ENCODE measurements around the gene RIPK1. TPM values are rescaled to one million over a fixed set of nuclear protein-coding genes. Genes with fewer than 3 reads are reported as not detected.

The RIPK1 gene
- total RNA-seq, 1 experiment from 2014 or later = 19.1 TPM

DNA sequence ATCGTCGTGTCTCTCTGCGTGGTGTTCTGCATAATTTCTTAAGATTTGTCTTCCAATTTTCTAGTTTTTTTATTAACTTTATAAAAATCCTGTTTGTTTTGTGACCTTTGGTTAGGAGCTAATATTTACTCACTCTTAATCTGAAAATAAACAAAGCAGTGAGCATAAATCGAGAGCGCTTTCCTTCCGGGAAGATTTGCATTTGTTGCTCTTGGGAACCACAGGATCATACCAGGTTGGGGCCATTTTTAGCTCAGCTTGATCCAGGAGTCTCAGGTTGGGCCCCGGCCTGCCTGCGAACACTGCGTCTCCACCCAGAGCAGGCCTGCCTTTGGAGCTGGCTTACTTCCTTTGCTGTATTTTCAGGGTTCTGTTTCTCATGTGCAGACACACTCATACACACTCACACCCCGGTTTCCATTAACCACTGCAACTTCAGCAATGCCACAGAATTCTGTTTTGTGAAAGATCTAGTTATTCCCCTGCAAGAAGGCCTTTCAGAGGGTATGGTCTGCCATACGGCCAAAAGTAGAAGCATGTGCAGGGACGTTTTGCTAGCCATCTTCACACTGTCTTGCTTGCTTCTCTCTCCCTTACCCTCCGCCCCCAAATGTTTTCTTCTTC is 67.5 kb downstream of the RIPK1 start:
- Histone ChIP-seq H3K4me2 (ENCODE audit: low read length) (no peak overlapping the region), H3K4me1 (ENCODE audit: control insufficient read depth in 1 of 2, insufficient read depth in 2 of 2, low read length in 2 of 2) (no peaks in the 10 kb centered on the region), H3K79me2 (ENCODE audit: insufficient read depth, low read length) (no peaks in the 10 kb centered on the region), H3K9me3 (ENCODE audit: control insufficient read depth in 1 of 2, insufficient read depth in 1 of 2, low read depth in 1 of 2, low read length in 2 of 2) (no peaks in the 10 kb centered on the region), H3K27me3 (ENCODE audit: insufficient read depth, low read length) (no peaks in the 10 kb centered on the region), H3K9me2 (ENCODE audit: insufficient read depth) (no peaks in the 10 kb centered on the region), H2AFZ (ENCODE audit: low read depth, low read length, poor library complexity, severe bottlenecking) (no peak overlapping the region), H3K36me3 (ENCODE audit: control insufficient read depth in 1 of 2, insufficient read depth in 2 of 2, low read length in 2 of 2) (peaks cover 0 to 16% of the 10 kb centered on the region in 2 experiments; a peak in 2 of 4 replicates), H3K27ac (ENCODE audit: low read depth, low read length) (no peak overlapping the region), H3K9ac (ENCODE audit: low read length) (no peak overlapping the region), H4K20me1 (ENCODE audit: insufficient read depth) (no peaks in the 10 kb centered on the region), H3K4me3 (replicated peaks in 1 of 2; ENCODE audit: low read depth in 1 of 2, low read length in 2 of 2) (no peak overlapping the region)
- ChIA-PET POLR2A (no interaction called here), RAD21 (ENCODE audit: low non-redundant PET in 1 of 2, low total read pairs in 2 of 2, uncharacterized antibody in 2 of 2, unreplicated experiment in 2 of 2) (no interaction called here), CTCF (no interaction called here)
- no peak for DNase-seq (ENCODE audit: low read depth, low spot score)
- intact Hi-C loops (cut with micrococcal nuclease) = no loop called here
- TF ChIP-seq POLR2A (IDR thresholded peaks at IDR 0.05; ENCODE audit: borderline replicate concordance, extremely low read depth, insufficient read depth, insufficient read length) (no peak), SIN3A (IDR thresholded peaks at IDR 0.05; ENCODE audit: low read depth) (no peak), ELF1 (IDR thresholded peaks at IDR 0.05; ENCODE audit: borderline replicate concordance, low read depth) (no peak)
- no peak for ATAC-seq
- BruUV-seq (replicated peaks) = no TSS peak

DNA sequence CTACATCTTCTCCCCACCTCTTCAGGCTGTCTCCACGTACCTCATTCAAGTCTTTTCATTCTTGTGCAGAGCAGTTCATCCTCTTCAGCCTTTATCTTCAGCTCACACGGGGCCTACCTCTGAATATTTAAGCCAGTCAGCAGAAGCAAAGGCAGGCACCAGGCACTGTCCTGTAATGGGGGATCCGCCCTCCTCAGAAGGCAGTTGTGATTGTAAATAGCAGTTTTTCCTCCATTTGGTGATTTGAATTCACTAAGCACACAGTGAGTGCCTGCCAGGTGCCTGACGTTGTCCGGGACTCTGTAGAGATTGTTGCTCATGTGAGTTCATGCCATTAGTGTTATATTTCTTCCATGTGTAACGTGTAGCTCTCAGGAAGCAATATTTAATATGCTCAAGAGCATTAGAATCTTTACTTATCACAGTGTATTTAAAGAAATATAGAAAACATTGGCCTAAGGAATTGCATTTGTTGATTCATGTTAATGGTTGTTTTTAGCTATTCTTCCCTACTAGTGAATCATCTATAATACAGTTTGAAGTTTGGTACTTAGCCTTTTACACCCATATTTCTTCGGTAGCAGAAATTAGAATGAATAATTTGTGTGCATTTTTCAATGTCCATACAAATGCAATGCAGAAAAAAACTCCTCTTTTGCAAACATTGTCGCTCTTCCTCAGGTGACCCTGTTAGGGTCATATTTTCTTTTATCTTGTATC is 68.2 kb downstream of the RIPK1 start:
- Histone ChIP-seq H3K36me3 (ENCODE audit: control insufficient read depth in 1 of 2, insufficient read depth in 2 of 2, low read length in 2 of 2) (peaks cover 0 to 13% of the 10 kb centered on the region in 2 experiments; a peak in 2 of 4 replicates), H3K9me3 (ENCODE audit: control insufficient read depth in 1 of 2, insufficient read depth in 1 of 2, low read depth in 1 of 2, low read length in 2 of 2) (no peaks in the 10 kb centered on the region), H3K4me3 (replicated peaks in 1 of 2; ENCODE audit: low read depth in 1 of 2, low read length in 2 of 2) (no peak overlapping the region), H2AFZ (ENCODE audit: low read depth, low read length, poor library complexity, severe bottlenecking) (no peak overlapping the region), H3K4me2 (ENCODE audit: low read length) (no peak overlapping the region), H3K9ac (ENCODE audit: low read length) (no peak overlapping the region), H3K27me3 (ENCODE audit: insufficient read depth, low read length) (no peaks in the 10 kb centered on the region), H4K20me1 (ENCODE audit: insufficient read depth) (no peaks in the 10 kb centered on the region), H3K4me1 (ENCODE audit: control insufficient read depth in 1 of 2, insufficient read depth in 2 of 2, low read length in 2 of 2) (no peaks in the 10 kb centered on the region), H3K27ac (ENCODE audit: low read depth, low read length) (no peak overlapping the region), H3K79me2 (ENCODE audit: insufficient read depth, low read length) (no peaks in the 10 kb centered on the region), H3K9me2 (ENCODE audit: insufficient read depth) (no peaks in the 10 kb centered on the region)
- DNase-seq (ENCODE audit: low read depth, low spot score) (no peak), ATAC-seq (no peak)
- TF ChIP-seq, protein P1, sequence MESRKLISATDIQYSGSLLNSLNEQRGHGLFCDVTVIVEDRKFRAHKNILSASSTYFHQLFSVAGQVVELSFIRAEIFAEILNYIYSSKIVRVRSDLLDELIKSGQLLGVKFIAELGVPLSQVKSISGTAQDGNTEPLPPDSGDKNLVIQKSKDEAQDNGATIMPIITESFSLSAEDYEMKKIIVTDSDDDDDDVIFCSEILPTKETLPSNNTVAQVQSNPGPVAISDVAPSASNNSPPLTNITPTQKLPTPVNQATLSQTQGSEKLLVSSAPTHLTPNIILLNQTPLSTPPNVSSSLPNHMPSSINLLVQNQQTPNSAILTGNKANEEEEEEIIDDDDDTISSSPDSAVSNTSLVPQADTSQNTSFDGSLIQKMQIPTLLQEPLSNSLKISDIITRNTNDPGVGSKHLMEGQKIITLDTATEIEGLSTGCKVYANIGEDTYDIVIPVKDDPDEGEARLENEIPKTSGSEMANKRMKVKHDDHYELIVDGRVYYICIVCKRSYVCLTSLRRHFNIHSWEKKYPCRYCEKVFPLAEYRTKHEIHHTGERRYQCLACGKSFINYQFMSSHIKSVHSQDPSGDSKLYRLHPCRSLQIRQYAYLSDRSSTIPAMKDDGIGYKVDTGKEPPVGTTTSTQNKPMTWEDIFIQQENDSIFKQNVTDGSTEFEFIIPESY (IDR thresholded peaks at IDR 0.05; ENCODE audit: extremely low read depth, insufficient replicate concordance, low read length) = no peak
- TF ChIP-seq CEBPB (IDR thresholded peaks at IDR 0.05; ENCODE audit: low read depth) = no peak
- no peak for TF ChIP-seq SP1 (IDR thresholded peaks at IDR 0.05; ENCODE audit: low read depth)
- no peak for TF ChIP-seq RAD21 (IDR thresholded peaks at IDR 0.05; ENCODE audit: low read depth)
- ChIA-PET RAD21 (ENCODE audit: low non-redundant PET in 1 of 2, low total read pairs in 2 of 2, uncharacterized antibody in 2 of 2, unreplicated experiment in 2 of 2) (no interaction called here), POLR2A (no interaction called here), CTCF (no interaction called here)
- no TSS peak for BruUV-seq (replicated peaks)
- intact Hi-C loops (cut with micrococcal nuclease) = no loop called here

Measured in HCT116 (cell line).